Body of pancreas (tissue), 4 donors: ENCODE measurements around the gene ARHGEF28. TPM values are rescaled to one million over a fixed set of nuclear protein-coding genes. Genes with fewer than 3 reads are reported as not detected.

Experiments
- ATAC-seq: fragments of 150-250 bp; one replicate; pipeline ENCODE4 v1.9.1; 2016
- DNase-seq, 4 donors: peaks; one replicate each; pipeline ENCODE4 v3.0.0-alpha.2; 2019
- H3K27ac ChIP-seq, 4 donors: fragments of 200-600 bp; sonication (generic); 1 replicate in 3 of 4; 2 replicates in 1 of 4; pipeline versions ENCODE4 v1.5.1 to v1.6.1; 2016 to 2019; ENCODE audit warnings: mild to moderate bottlenecking in 1 of 4, mixed read lengths in 1 of 4, moderate library complexity in 1 of 4
- H3K27me3 ChIP-seq, 2 donors: fragments of 200-600 bp; sonication (generic); one replicate each; pipeline ENCODE4 v1.6.0; 2016; ENCODE audit warnings: mild to moderate bottlenecking in 1 of 2
- H3K36me3 ChIP-seq, 2 donors: fragments of 200-600 bp; sonication (generic); replicated peaks in 1 of 2; 2 replicates each; pipeline ENCODE4 v1.5.1; 2016; ENCODE audit warnings: low read depth in 2 of 2; ENCODE audit not compliant: insufficient read depth in 1 of 2
- H3K4me1 ChIP-seq: fragments of 200-600 bp; sonication (generic); one replicate; pipeline ENCODE4 v1.6.0; 2016
- H3K4me3 ChIP-seq, 2 donors: fragments of 200-600 bp; sonication (generic); 1 replicate in 1 of 2; 2 replicates in 1 of 2; pipeline ENCODE4 v1.5.1; 2016 to 2019
- H3K9me3 ChIP-seq, 3 donors: fragments of 200-600 bp; sonication (generic); 1 replicate in 2 of 3; 2 replicates in 1 of 3; pipeline ENCODE4 v1.5.1; 2016
- CTCF ChIP-seq, 7 experiments: fragments of 450-650 bp in 4 of 7; fragments of 200-600 bp in 3 of 7; sonication (generic) in 3 of 7; IDR thresholded peaks; one replicate each; pipeline ENCODE4 v1.5.1; 2016 to 2019; ENCODE audit warnings: antibody characterized with exemption in 7 of 7
- POLR2A ChIP-seq, 3 donors: fragments of 450-650 bp; IDR thresholded peaks; one replicate each; pipeline ENCODE4 v1.6.1; 2016; ENCODE audit warnings: antibody characterized with exemption in 3 of 3, mild to moderate bottlenecking in 2 of 3
- WGBS, 2 donors: methylation state at CpG; one replicate each; pipeline ENCODE4 v1.1.5; 2017; 5-methylcytosine and 5-hydroxymethylcytosine counted together
- intact Hi-C: fragments of 100-400 bp; cut with DNase I; formaldehyde crosslinking; loops from one replicate; pipeline ENCODE4 v1.15.1; 2023
- total RNA-seq, 2 donors: library from RNA; depleted of rRNA; stranded (reverse); fragments of >200 nt; gene quantifications; one replicate each; pipeline ENCODE4 v1.1.0, GENCODE V29; 2016

The ARHGEF28 gene
- total RNA-seq, 2 donors from 2014 or later = 63.0 to 67.2 TPM

- H3K4me1 ChIP-seq = peaks cover 3% of the 10 kb centered on the region
- DNase-seq (no peak), ATAC-seq (no peak)
- no peaks in the 10 kb centered on the region for H3K9me3 ChIP-seq
- WGBS, 2 donors = 39 to 64% methylated on average over 1 of the region's 1 CpG
- no peak overlapping the region for H3K27ac ChIP-seq
- H3K4me3 ChIP-seq = no peak overlapping the region
- no peak for TF ChIP-seq POLR2A (IDR thresholded peaks at IDR 0.05)
- TF ChIP-seq CTCF (IDR thresholded peaks at IDR 0.05) = no peak
- intact Hi-C loops = no loop called here
- no peaks in the 10 kb centered on the region for H3K27me3 ChIP-seq
- H3K36me3 ChIP-seq = peaks cover 0 to 8% of the 10 kb centered on the region in 2 donors
Observed at GRCh38 chr5:73838901-73839300, 212.9 kb downstream of the ARHGEF28 start.

GRCh38 chr5:73841641-73842040 lies 215.6 kb downstream of the ARHGEF28 start:
- ATAC-seq (no peak), DNase-seq (no peak)
- Histone ChIP-seq H3K36me3 (peaks cover 0 to 8% of the 10 kb centered on the region in 2 donors), H3K9me3 (no peaks in the 10 kb centered on the region), H3K4me3 (no peak overlapping the region), H3K27me3 (no peaks in the 10 kb centered on the region), H3K4me1 (peaks cover 3% of the 10 kb centered on the region), H3K27ac (no peak overlapping the region)
- no peak for TF ChIP-seq POLR2A (IDR thresholded peaks at IDR 0.05)
- no peak for TF ChIP-seq CTCF (IDR thresholded peaks at IDR 0.05)
- intact Hi-C loops = no loop called here

- 75 to 83% methylated on average over 5 of the region's 5 CpGs for whole genome bisulfite sequencing, 2 donors
Observed at GRCh38 chr5:73844165-73844564, 218.2 kb downstream of the ARHGEF28 start.

GRCh38 chr5:73851471-73852181 lies 225.6 kb downstream of the ARHGEF28 start:
- intact Hi-C loops = no loop called here
- H3K27me3 ChIP-seq = no peaks in the 10 kb centered on the region
- 68 to 71% methylated on average over 2 of the region's 2 CpGs for WGBS, 2 donors
- ATAC-seq = no peak
- peaks cover 2% of the 10 kb centered on the region for H3K4me1 ChIP-seq
- TF ChIP-seq CTCF (IDR thresholded peaks at IDR 0.05) (no peak), POLR2A (IDR thresholded peaks at IDR 0.05) (no peak)
- H3K9me3 ChIP-seq = no peaks in the 10 kb centered on the region
- H3K4me3 ChIP-seq = no peak overlapping the region
- no peak for DNase-seq
- H3K36me3 ChIP-seq = peaks cover 5% of the 10 kb centered on the region in 2 donors
- H3K27ac ChIP-seq = no peak overlapping the region

More at GRCh38 chr5:73844165-73844564, 218.2 kb downstream of the ARHGEF28 start:
- H3K27ac ChIP-seq = no peak overlapping the region
- no peaks in the 10 kb centered on the region for H3K27me3 ChIP-seq
- DNase-seq = no peak
- TF ChIP-seq POLR2A (IDR thresholded peaks at IDR 0.05) = no peak
- no peak for TF ChIP-seq CTCF (IDR thresholded peaks at IDR 0.05)
- no peak for ATAC-seq
- H3K4me1 ChIP-seq = no peaks in the 10 kb centered on the region
- intact Hi-C loops = no loop called here
- H3K36me3 ChIP-seq = peaks cover 0 to 8% of the 10 kb centered on the region in 2 donors
- no peaks in the 10 kb centered on the region for H3K9me3 ChIP-seq
- H3K4me3 ChIP-seq = no peak overlapping the region

GRCh38 chr5:73853091-73853490 lies 227.1 kb downstream of the ARHGEF28 start:
- ATAC-seq (no peak), DNase-seq (no peak)
- intact Hi-C loops = no loop called here
- 74 to 76% methylated on average over 4 of the region's 4 CpGs for WGBS, 2 donors
- Histone ChIP-seq H3K9me3 (no peaks in the 10 kb centered on the region), H3K27me3 (no peaks in the 10 kb centered on the region), H3K4me1 (peaks cover 6% of the 10 kb centered on the region), H3K27ac (no peak overlapping the region), H3K4me3 (no peak overlapping the region), H3K36me3 (peaks cover 5 to 11% of the 10 kb centered on the region in 2 donors)
- TF ChIP-seq POLR2A (IDR thresholded peaks at IDR 0.05) = no peak
- TF ChIP-seq CTCF (IDR thresholded peaks at IDR 0.05) = no peak
